GM21390 (cell line): ENCODE measurements around the gene NOG.

Experiments
- ATAC-seq: cut with Tn5 transposase; IDR thresholded peaks from one replicate; pipeline ENCODE4 v1.9.1; 2021; ENCODE audit not compliant: unreplicated experiment

Gene NOG

GRCh38 chr17:56635641-56636040 lies 42.1 kb downstream of the NOG start:
- ATAC-seq, result no peak

- ATAC-seq, result no peak
These were observed 42.8 kb downstream of the NOG start for GRCh38 chr17:56636265-56636664.

- ATAC-seq, result no peak
These were observed 43.8 kb downstream of the NOG start for GRCh38 chr17:56637254-56637653.

- ATAC-seq, result no peak
These were observed 45.1 kb downstream of the NOG start for GRCh38 chr17:56638591-56639051.

GRCh38 chr17:56639517-56639916 lies 46.0 kb downstream of the NOG start:
- no peak for ATAC-seq

- ATAC-seq, result no peak
These were observed 46.6 kb downstream of the NOG start for GRCh38 chr17:56640116-56640515.

- no peak for ATAC-seq
These were observed 47.9 kb downstream of the NOG start for GRCh38 chr17:56641373-56641772.

GRCh38 chr17:56641894-56642293 lies 48.4 kb downstream of the NOG start:
- no peak for ATAC-seq

- ATAC-seq, result no peak
These were observed 48.9 kb downstream of the NOG start for GRCh38 chr17:56642424-56642823.
